Cardiac septum (tissue), 1 donor: Measurements from ENCODE around the gene PNO1. TPM values are rescaled to one million over a fixed set of nuclear protein-coding genes. Genes with fewer than 3 reads are reported as not detected.
A peak's percentile ranks its signal among the peaks of the same experiment; 100 is the strongest.
"Not testable (repeated sequence)": the region's sequence is repeated elsewhere in the genome, so short reads cannot be mapped to it uniquely, and the experiment has no call there.

Source experiments
- DNase-seq: peaks from one replicate; pipeline ENCODE4 v3.0.0-alpha.2; 2020; ENCODE audit warnings: low spot score
- intact Hi-C: fragments of 100-400 bp; cut with DNase I; formaldehyde crosslinking; loops from one replicate; pipeline ENCODE4 v1.14.0; 2022
- total RNA-seq: library from RNA; stranded (reverse); fragmentation: NEBNext Ultra II Directional; extraction: Animal tissue kit (Norgen Biotek cat#: 25700); gene quantifications from one replicate; pipeline ENCODE4 v1.2.1, GENCODE V29; 2021
- donor health status: DM: no; HTN: no; CAD: no.

The PNO1 gene
- total RNA-seq, 1 donor from 2014 or later = 10.8 TPM

DNA sequence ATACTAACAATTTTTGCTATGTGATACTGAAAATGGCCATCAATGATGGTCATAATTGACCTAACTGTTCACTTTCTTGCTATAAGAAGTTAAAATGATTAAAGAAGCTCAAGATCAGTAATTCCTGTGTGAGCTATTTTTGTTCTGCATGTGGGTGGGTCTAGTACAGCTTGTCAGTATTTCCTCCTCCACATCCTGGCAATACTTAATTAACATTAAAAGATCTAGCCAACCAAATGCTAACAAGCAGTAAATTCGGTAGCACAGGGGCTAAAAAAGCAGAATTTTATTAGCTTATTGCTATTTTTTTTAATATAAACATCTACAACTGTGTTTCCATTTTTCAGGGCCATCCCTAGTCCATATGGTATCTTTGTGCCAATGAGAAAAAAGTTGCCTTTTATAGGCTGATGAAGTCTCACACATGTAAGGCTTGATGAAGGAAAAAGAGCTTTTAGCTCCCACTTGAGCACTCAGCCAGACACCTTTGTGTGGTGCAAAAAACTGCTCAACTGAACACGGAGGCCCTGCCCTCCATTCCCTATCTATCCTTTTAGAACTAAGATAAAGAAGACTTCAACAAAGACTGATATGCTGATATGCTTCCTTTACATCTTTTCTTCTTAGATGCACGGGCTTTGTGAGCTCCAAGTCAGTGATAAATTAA lies 4.9 kb upstream of the PNO1 start:
- intact Hi-C loops = loop anchor here (10.0 kb wide), 1 partner anchor 88 kb away; the partner anchor contains the start of gene C1D

DNA sequence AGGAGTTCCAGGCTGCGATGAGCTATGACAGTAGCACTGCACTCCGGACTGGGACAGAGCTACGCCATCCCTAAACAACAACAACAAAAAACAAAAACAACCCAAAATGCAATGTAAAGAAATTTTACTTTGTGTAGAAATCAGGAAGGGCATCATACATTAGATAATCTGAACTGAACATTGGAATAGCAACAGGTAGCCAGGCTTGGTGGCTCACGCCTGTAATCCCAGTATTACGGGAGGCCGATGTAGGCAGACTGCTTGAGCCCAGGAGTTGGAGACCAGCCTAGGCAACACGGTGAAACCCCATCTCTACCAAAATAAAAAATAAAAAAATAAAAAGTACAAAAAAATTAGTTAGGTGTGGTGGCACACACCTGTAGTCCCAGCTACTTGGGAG lies 2.1 kb upstream of the PNO1 start:
- DNase-seq = no peak
- intact Hi-C loops = loop anchor here (2.0 to 10.0 kb wide), 2 partner anchors 91 to 97 kb away; partner anchors contain the start of genes C1D and PPP3R1

More for the DNA sequence above, 4.9 kb upstream of the PNO1 start:
- DNase-seq = no peak

DNA sequence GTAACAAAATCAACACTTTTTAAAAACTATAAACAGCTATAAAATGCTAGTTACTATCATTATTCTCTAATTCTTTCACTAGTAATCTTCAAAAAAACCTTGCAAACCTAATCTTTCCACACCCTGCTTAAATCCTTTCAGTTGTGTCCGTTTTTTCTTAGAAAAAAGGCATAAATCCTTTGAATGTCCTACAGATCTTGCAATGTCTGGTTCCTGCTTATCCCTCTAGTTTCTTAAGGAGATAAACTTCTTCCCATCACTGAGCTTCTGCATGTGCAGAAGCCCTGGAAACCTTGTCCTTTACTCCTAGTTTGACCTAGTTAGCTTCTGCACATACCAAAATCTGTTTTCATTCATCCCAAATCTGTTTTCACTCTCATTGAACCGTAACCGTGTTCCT lies 1.3 kb upstream of the PNO1 start:
- intact Hi-C loops = loop anchor here (2.0 to 10.0 kb wide), 2 partner anchors 92 to 96 kb away; partner anchors contain the start of genes C1D and PPP3R1
- DNase-seq = no peak

GRCh38 chr2:68157002-68157401 lies 686 bp upstream of the PNO1 start:
- DNase-seq = peak; percentile 75
- intact Hi-C loops = loop anchor here (2.0 to 10.0 kb wide), 2 partner anchors 92 to 96 kb away; partner anchors contain the start of genes C1D and PPP3R1

GRCh38 chr2:68158134-68158447 lies 403 bp downstream of the PNO1 start:
- intact Hi-C loops = loop anchor here (10.0 kb wide), 1 partner anchor 93 kb away; the partner anchor contains the start of gene C1D

GRCh38 chr2:68163641-68164040 lies 6.0 kb downstream of the PNO1 start:
- intact Hi-C loops = no loop called here
- no peak for DNase-seq

More at GRCh38 chr2:68158134-68158447, 403 bp downstream of the PNO1 start:
- no peak for DNase-seq

DNA sequence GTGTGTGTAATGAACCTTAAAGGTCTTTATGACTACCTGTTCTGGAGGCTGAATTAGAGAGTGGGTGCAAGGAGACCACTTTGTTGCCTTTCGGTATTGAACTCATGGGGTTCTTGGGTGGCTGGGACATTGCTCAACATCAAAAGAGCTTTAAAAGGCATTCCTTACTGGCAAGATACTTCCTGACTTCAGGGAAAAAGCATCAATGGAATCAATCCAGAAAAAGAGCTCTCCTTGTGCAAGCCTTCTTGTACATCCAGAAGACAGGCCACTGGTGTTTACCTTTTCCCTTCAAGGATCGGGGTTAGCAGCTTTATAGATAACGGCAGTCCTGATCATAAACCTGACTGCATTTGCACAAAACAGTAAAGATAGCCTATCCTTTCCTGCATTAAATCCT lies 9.5 kb downstream of the PNO1 start:
- intact Hi-C loops = no loop called here
- no peak for DNase-seq

GRCh38 chr2:68169308-68169707 lies 11.6 kb downstream of the PNO1 start:
- intact Hi-C loops = no loop called here
- no peak for DNase-seq

- DNase-seq = no peak
- intact Hi-C loops = no loop called here
Observed at GRCh38 chr2:68171146-68171545, 13.5 kb downstream of the PNO1 start.

DNA sequence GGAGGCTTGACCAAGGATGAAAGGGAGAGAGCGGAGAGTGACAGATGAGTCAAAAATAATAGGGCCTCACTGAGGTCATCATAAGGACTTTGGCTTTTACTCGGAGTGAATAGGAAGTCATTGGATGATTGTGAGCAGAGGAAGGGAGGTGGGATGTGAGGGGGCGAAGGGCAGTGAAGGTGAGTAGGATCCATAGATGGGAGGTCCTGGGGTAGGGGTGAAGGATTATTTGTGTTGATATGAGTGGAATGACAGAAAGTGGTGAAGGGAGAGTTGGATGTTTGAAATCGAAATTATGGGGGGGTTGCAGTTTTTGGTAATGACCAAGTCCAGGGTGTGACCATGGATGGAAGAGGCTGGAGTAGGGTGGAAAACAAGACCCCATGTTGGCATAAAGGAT lies 14.0 kb downstream of the PNO1 start:
- intact Hi-C loops = no loop called here

DNA sequence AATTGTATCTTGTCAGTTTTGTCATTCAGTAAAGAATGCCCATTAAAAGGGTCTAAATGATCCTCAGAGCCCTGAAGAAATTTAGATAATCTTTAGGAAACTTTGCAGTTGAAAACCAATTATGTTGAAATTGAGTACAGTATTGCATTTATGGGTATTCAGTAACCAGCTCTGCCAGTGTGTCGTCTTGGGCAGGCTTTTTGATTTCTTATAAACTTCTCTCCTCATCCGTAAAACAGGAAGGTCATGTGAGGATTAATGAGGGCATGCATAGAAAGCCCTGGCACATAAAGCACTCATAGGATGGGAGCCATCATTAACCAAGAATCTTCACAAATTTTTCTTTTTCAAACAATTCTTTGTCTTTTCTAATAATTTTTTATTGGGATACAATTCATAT lies 14.8 kb downstream of the PNO1 start:
- DNase-seq = no peak
- intact Hi-C loops = no loop called here

More for the DNA sequence above, 14.0 kb downstream of the PNO1 start:
- DNase-seq = no peak

- intact Hi-C loops = no loop called here
- DNase-seq = no peak
Observed at GRCh38 chr2:68172990-68173700, 15.5 kb downstream of the PNO1 start.

DNA sequence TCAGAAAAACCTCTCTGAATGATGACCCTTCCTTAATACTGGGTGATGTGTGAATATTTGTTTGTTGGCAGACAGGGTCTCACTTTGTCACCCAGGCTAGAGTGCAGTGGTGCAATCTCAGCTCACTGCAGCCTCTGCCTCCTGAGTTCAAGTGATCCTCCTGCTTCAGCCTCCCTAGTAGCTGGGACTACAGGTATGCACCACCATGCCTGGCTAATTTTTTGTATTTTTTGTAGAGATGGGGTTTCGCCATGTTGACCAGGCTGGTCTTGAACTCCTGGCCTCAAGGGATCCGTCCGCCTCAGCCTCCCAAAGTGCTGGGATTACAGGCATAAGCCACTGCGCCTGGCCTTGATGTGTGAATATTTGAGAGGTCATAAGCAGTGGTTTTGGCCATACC lies 17.5 kb downstream of the PNO1 start:
- intact Hi-C loops, DNase-seq: not testable (repeated sequence)

DNA sequence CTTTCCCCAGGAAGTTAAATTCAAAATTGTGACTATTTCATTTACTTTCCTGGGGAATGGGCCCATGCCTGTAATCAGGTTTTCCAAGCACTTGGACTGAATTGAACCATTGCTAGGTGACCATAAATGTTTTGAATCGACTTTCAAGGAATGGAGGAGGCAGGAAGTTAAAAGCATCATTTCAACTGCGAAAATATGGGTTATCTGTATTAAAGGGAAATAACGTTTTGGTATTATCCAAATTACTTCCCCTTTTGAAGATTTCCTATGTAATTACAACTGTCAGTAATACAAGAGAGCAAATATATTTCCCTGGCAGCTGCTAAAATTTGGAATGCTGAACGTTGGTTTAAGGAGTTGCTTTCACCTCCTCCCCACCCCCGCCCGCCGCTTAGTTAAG lies 19.0 kb downstream of the PNO1 start:
- no peak for DNase-seq
- intact Hi-C loops = no loop called here

DNA sequence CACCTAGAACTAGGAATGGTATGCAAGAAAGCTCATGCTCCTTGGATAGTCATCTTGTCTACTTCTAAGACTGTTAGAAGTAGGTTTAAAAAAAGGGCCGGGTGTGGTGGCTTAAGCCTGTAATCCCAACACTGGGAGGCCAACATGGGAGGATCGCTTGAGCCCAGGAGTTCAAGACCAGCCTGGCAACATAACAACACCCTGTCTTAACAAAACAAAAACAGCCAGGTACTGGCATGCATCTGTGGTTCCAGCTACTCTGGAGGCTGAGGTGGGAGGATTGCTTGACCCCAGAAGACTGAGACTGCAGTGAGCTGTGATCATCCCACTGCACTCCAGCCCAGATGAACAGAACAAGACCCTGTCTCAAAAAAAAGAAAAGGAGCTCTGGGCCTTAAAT lies 19.9 kb downstream of the PNO1 start:
- intact Hi-C loops = no loop called here
- DNase-seq = no peak

DNA sequence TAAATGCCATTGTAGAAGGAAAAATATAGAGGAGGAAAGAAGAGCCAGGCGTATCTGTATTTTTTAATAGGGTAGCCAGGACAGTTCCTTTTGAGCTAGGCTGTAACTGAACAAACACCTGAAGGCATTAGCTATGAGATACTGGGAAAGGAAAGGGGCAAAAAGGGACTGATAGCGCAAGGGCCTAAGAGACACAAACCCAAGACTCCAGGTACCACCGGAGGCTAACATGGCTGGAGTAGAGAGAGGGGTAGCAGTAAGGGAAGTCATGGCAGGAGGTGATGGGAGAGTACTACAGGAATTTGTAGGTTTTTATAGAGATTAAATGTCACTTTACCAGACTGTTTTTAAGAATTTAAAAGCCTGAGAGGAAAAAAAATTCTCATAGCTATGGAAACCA lies 20.7 kb downstream of the PNO1 start:
- intact Hi-C loops = no loop called here
- no peak for DNase-seq

DNA sequence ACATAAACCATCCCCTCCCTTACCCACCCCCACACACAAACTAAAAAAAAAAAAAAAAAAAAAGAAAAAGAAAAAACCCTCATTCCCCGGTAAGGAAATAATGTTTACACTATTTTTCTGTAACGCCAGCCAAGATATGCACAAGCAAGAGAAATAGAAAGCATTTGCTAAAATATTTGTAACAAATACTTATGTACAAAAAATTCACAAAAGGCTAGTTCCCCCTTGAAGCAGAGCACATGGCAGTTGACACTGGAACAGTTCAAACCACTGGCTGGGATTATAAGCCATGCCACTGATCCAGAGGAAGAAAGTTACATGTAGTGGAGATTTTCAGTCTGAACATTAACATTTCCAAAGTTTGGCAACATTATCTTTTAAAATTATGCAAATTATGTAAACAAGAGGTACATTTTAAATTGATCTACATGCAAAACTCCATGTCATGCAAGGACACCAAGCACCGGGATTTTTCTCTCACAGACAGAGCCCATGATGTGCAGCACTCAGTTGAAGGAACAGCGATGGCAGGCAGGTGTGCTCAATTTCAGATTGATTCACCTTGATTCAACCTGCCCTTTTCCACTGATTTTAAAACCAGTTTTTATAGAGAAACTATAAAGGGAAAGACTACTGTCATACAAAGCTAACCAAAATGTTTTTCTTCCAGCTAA lies 21.4 kb downstream of the PNO1 start:
- intact Hi-C loops = no loop called here
- no peak for DNase-seq

GRCh38 chr2:68182902-68183301 lies 25.2 kb downstream of the PNO1 start:
- DNase-seq = no peak
- intact Hi-C loops = no loop called here

DNA sequence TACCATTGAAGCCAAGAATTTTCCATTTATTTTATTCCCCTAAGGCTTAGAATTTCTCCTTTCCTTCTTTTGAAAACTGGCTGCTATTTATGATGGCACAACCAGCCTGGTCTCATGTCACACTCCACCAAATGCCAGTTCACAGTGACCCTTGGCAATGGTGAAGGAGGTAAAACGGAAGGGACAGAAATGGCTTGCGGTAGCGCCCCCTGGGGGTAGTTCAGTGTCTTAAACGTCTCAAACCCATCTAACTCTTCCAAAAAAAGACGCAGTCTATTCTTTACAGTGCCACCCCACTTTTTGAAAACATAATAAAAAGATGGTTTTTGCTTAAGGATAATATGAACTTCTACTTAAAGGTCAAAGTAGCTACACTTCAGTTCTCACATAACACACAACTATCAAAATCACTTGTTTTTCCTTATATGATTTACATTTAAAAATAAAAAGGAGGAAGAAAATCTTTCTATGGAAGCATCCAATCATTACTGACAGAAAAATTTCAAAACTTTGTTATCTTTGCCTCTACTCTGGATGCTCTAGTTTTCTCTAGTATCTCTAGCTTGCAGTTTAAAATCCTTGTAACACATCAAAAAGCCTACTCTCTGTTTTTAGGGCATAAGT lies 28.0 kb downstream of the PNO1 start:
- DNase-seq = no peak
- intact Hi-C loops = no loop called here

GRCh38 chr2:68187329-68187728 lies 29.6 kb downstream of the PNO1 start:
- intact Hi-C loops = no loop called here
- no peak for DNase-seq
